ENCODE measurements around the gene YBX2.
"Not testable (repeated sequence)": the region's sequence is repeated elsewhere in the genome, so short reads cannot be mapped to it uniquely, and the experiment has no call there.

- not testable (repeated sequence) for TF ChIP-seq CTCF (IDR thresholded peaks at IDR 0.05); EZH2 (IDR thresholded peaks at IDR 0.05; ENCODE audit: borderline replicate concordance, insufficient read depth, low read depth, low read length, poor library complexity, severe bottlenecking)
Measured at GRCh38 chr17:7335765-7336164, 41.3 kb upstream of the YBX2 start.

Data from B cell (primary cell).